Measurements from ENCODE around the gene GATA1. TPM values are rescaled to one million over a fixed set of nuclear protein-coding genes. Genes with fewer than 3 reads are reported as not detected.
A peak's percentile ranks its signal among the peaks of the same experiment; 100 is the strongest.

The GATA1 gene
- polyA plus RNA-seq, 2 of the 4 experiments (the other 2 are of a cell fraction): not detected

DNA sequence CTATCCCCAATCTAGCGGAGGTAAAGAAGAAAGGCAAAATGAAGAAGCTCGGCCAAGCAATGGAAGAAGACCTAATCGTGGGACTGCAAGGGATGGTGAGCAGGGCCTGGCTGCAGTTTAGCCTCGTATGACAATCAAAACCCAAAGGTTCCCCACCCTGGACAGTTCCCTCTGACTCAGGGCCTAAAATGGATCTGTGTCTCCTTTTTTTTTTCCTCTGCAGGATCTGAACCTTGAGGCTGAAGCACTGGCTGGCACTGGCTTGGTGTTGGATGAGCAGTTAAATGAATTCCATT, 16.5 kb downstream of the GATA1 start:
- no peak for TF ChIP-seq MAZ (IDR thresholded peaks at IDR 0.05; ENCODE audit: borderline replicate concordance, low read depth, low read length)
- TF ChIP-seq MYC (IDR thresholded peaks at IDR 0.05; ENCODE audit: borderline replicate concordance, low read length): no peak
- TF ChIP-seq SMC3 (IDR thresholded peaks at IDR 0.05): no peak
- TF ChIP-seq HEYL (CRISPR knock-in tag; IDR thresholded peaks at IDR 0.05): no peak
- TF ChIP-seq, protein P1, sequence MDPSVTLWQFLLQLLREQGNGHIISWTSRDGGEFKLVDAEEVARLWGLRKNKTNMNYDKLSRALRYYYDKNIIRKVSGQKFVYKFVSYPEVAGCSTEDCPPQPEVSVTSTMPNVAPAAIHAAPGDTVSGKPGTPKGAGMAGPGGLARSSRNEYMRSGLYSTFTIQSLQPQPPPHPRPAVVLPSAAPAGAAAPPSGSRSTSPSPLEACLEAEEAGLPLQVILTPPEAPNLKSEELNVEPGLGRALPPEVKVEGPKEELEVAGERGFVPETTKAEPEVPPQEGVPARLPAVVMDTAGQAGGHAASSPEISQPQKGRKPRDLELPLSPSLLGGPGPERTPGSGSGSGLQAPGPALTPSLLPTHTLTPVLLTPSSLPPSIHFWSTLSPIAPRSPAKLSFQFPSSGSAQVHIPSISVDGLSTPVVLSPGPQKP (IDR thresholded peaks at IDR 0.05; ENCODE audit: low read depth, low read length): no peak
- no peak for TF ChIP-seq TFCP2L1 (CRISPR knock-in tag; IDR thresholded peaks at IDR 0.05)
- TF ChIP-seq ESRRA (IDR thresholded peaks at IDR 0.05; ENCODE audit: borderline replicate concordance, low read length): no peak
- TF ChIP-seq, protein P2, sequence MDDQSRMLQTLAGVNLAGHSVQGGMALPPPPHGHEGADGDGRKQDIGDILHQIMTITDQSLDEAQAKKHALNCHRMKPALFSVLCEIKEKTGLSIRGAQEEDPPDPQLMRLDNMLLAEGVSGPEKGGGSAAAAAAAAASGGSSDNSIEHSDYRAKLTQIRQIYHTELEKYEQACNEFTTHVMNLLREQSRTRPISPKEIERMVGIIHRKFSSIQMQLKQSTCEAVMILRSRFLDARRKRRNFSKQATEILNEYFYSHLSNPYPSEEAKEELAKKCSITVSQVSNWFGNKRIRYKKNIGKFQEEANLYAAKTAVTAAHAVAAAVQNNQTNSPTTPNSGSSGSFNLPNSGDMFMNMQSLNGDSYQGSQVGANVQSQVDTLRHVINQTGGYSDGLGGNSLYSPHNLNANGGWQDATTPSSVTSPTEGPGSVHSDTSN (IDR thresholded peaks at IDR 0.05): no peak
- TF ChIP-seq, protein P3, sequence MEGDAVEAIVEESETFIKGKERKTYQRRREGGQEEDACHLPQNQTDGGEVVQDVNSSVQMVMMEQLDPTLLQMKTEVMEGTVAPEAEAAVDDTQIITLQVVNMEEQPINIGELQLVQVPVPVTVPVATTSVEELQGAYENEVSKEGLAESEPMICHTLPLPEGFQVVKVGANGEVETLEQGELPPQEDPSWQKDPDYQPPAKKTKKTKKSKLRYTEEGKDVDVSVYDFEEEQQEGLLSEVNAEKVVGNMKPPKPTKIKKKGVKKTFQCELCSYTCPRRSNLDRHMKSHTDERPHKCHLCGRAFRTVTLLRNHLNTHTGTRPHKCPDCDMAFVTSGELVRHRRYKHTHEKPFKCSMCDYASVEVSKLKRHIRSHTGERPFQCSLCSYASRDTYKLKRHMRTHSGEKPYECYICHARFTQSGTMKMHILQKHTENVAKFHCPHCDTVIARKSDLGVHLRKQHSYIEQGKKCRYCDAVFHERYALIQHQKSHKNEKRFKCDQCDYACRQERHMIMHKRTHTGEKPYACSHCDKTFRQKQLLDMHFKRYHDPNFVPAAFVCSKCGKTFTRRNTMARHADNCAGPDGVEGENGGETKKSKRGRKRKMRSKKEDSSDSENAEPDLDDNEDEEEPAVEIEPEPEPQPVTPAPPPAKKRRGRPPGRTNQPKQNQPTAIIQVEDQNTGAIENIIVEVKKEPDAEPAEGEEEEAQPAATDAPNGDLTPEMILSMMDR (IDR thresholded peaks at IDR 0.05): no peak
- no peak for TF ChIP-seq POLR2AphosphoS2 (conservative IDR thresholded peaks at IDR 0.05; ENCODE audit: low read length)
- no peak for TF ChIP-seq RNF2 (IDR thresholded peaks at IDR 0.05; ENCODE audit: borderline replicate concordance, low read depth)
- no peak for TF ChIP-seq NR3C1 (IDR thresholded peaks at IDR 0.05)
- TF ChIP-seq, protein P4, sequence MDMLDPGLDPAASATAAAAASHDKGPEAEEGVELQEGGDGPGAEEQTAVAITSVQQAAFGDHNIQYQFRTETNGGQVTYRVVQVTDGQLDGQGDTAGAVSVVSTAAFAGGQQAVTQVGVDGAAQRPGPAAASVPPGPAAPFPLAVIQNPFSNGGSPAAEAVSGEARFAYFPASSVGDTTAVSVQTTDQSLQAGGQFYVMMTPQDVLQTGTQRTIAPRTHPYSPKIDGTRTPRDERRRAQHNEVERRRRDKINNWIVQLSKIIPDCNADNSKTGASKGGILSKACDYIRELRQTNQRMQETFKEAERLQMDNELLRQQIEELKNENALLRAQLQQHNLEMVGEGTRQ (IDR thresholded peaks at IDR 0.05): no peak
- no peak for TF ChIP-seq NPAS2 (CRISPR knock-in tag; IDR thresholded peaks at IDR 0.05; ENCODE audit: borderline replicate concordance)
- DNase-seq (ENCODE audit: low read depth in 1 of 2, low spot score in 1 of 2): no peak
- H3K4me3 ChIP-seq: peak overlapping the region; percentile 54
- FAIRE-seq: no peak
- POLR2A ChIA-PET: no interaction called here
- H3K9me3 ChIP-seq: no peaks in the 10 kb centered on the region
- peak overlapping the region; percentile 84 to 94 for H3K27ac ChIP-seq
- peak overlapping the region; percentile 90 for H3K4me2 ChIP-seq
- no peak for ATAC-seq
- WGBS (ENCODE audit: missing lambda C conversion rate): 28% methylated on average over 4 of the region's 4 CpGs
- H3K4me1 ChIP-seq: peaks cover 11% of the 10 kb centered on the region
- CTCF ChIA-PET: no interaction called here

DNA sequence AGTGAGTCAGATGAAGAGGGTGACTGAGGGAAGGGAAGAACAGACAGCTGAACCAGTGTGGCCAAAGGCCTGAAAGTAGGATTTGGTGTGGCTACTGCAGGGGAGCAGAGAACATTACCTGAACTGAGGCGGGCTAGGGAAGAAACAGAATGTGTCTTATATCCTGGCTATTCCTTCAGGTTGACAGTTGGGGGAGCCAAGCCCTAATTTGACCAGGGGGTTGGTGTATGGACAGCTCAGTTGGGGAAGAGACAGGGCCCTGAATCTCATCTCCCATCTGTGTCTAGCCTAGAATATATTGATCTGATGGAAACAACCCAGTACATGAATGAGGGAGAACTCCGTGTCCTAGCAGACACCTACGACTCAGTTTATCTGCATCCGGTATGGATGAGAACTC, 19.7 kb downstream of the GATA1 start:
- TF ChIP-seq RAD21 (conservative IDR thresholded peaks at IDR 0.05 in 1 of 2, IDR thresholded peaks at IDR 0.05 in 1 of 2): peak; percentile 29 to 37; a peak in 3 of 5 replicates
- no peak for TF ChIP-seq POLR2A (IDR thresholded peaks at IDR 0.05; ENCODE audit: low read length)
- TF ChIP-seq, protein P3 (IDR thresholded peaks at IDR 0.05): peak; percentile 23; the same call in 1 of the 3 replicates
- Histone ChIP-seq H3K9me3 (no peaks in the 10 kb centered on the region), H3K4me1 (peaks cover 5% of the 10 kb centered on the region; the same call in 1 of the 3 replicates), H3K27ac (no peak overlapping the region), H3K4me3 (no peak overlapping the region), H3K4me2 (no peak overlapping the region)
- no peak for ATAC-seq
- DNase-seq (ENCODE audit: low read depth in 1 of 2, low spot score in 1 of 2): peak in 1 of 2 experiments; percentile 21
- ChIA-PET CTCF (interaction anchor here (0.5 to 1.6 kb wide), 5 partner anchors 11 to 1033 kb away, joined by 3 to 4 read pairs (median 3); no protein-coding TSS in a partner anchor), POLR2A (interaction anchor here (1.0 kb wide), 1 partner anchor 106 kb away, joined by 3 read pairs; the partner anchor contains the start of gene SLC35A2)
- no peak for FAIRE-seq
- 91% methylated on average over 4 of the region's 4 CpGs for WGBS (ENCODE audit: missing lambda C conversion rate)
